Stimulated activated CD8-positive, alpha-beta memory T cell treated with anti-CD3 and anti-CD28 coated beads, Interleukin-12 subunit alpha, Interleukin-12 subunit beta, amount 100 ng/mL, for 1 hour (primary cell): ENCODE measurements around the gene ZNF140.

Experiments used
- DNase-seq: peaks from one replicate; pipeline ENCODE4 v3.0.0-alpha.2; 2020; ENCODE audit warnings: low read depth

ZNF140 gene

GRCh38 chr12:133080368-133081158 is at the start of gene ZNF140:
Gene ZNF140 (plus strand): TSS chr12:133080923. CDS start chr12:133081321, 398 bp downstream.
- peak; percentile 92 for DNase-seq

DNA sequence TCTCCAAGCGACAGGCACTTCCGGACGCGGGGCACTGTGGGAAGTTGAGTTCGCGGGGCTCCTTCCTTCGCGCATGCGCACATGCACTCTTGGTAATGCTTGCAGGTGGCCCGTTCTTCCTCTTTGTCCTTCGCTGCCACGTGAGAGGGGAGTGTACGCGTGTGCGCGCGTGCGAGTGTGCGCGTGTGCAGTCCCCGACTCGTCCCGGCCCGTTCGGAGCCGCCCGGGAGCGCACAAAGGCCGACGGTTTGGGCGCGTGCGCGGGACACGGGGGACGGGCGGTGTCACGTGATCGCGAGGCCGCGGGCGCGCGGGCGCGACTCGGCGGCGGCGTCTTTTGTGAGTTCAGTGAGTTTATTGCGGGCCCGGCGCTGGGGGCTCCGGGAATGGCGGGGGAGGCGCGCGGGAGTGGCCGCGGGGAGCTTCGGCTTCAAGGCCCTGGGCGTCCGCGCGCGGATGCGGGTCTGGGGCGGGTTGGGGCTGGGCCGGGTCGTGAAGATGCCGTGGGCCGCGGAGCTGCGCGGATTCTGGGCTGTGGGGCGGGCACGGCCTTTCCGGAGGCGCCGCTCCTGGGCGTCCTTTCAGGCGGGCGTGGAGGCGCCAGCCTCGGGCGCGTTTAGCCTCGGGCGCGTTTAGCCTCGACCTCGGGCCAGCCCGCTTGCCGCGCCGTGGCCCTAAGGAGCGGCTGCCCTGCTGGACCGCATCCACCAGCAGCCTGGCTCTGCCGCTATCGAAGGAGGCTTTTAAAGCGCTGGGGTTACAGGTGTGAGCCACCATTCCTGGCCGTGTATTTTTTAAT is 43.3 kb upstream of the ZNF140 start, which contains the start of gene ZNF84:
TSS of gene ZNF84 (plus strand) at position 303 of the 799 bp plus-strand sequence. CDS start 3,959 bp downstream, outside the sequence.
- peak; percentile 95 for DNase-seq

GRCh38 chr12:133038118-133038709 is 42.5 kb upstream of the ZNF140 start:
- no peak for DNase-seq

GRCh38 chr12:133046698-133047097 is 34.0 kb upstream of the ZNF140 start:
- no peak for DNase-seq

GRCh38 chr12:133057446-133057845 is 23.3 kb upstream of the ZNF140 start:
- DNase-seq: no peak

- DNase-seq: no peak
Measured at GRCh38 chr12:133058203-133059113, 22.3 kb upstream of the ZNF140 start.

GRCh38 chr12:133061954-133062353 is 18.8 kb upstream of the ZNF140 start:
- no peak for DNase-seq

DNA sequence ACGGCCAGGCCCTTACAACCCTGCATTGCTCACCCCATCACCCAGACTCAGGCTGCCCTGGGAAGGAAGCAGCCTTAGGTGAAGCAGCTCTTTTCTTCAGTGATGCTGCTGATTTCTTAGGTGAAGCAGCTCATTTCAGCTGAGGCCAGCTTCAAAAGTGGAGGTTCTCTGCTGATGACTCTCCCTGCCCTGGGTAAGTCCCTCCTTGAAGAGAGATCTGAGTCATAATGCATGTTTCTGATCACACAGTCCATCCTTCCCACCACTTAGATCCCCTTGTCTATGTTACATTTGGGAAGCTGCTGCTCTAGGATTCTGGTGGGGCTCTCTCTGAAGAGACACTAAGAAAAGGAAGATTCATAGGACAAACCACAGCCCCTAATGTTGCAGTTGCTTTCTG is 17.2 kb upstream of the ZNF140 start:
- DNase-seq: no peak

- no peak for DNase-seq
Measured at GRCh38 chr12:133073836-133074235, 6.9 kb upstream of the ZNF140 start.

DNA sequence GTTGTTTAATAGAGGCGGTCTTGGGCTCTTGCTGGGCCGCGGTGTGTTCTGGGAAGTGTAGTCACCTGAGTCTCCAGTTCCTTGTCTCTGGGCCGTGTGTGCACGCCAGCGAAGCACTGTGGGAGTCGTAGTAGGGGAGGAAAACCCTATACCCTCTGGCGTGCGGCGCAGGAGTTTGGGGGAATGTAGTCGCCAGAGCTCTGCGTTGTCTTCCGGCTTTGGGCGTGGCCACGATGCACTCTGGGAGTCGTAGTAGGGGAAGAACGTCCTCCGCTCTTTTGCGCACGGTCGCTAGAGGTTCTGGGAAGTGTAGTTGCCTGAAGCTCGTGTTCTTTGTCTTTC is 726 bp upstream of the ZNF140 start:
- DNase-seq: peak; percentile 92

- no peak for DNase-seq
Measured at GRCh38 chr12:133081159-133081780, 547 bp downstream of the ZNF140 start.

DNA sequence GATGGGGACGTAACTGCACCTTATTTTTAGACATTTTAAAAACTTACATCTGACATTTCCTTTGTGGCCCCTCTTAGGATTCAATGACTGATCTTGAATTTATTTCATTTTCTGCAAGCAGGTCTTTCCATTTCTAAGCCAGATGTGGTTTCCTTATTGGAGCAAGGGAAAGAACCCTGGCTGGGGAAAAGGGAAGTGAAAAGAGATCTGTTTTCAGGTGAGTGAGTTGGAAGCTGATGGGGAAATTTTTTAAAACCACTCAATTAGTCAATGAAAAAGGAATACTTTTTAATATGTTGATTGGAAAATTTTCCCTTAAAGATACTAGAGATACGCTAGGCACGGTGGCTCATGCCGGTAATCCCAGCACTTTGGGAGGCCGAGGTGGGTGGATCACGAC is 2.6 kb downstream of the ZNF140 start:
- DNase-seq: no peak

GRCh38 chr12:133105620-133106019 is 24.9 kb downstream of the ZNF140 start:
- no peak for DNase-seq

- no peak for DNase-seq
Measured at GRCh38 chr12:133106253-133106652, 25.5 kb downstream of the ZNF140 start.

DNA sequence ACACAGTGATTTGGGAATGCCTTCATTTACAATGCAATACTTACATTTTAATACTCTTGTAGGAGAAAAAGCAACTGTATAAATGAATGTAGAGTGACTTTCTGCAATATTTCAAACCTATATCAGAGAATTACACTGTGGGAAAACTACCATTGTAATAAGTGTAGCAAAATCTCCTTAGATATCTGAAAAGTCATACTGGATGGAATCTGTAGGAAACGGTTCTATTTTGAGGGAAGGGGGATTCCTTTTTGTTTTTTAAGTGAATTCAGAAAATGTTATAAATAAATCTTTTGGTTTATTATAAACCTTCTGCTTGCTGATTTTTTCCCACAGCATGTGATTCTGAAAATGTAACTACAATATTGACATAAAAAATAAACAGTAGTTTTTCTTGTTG is 26.4 kb downstream of the ZNF140 start:
- DNase-seq: no peak

- no peak for DNase-seq
Measured at GRCh38 chr12:133108150-133108549, 27.4 kb downstream of the ZNF140 start.

DNA sequence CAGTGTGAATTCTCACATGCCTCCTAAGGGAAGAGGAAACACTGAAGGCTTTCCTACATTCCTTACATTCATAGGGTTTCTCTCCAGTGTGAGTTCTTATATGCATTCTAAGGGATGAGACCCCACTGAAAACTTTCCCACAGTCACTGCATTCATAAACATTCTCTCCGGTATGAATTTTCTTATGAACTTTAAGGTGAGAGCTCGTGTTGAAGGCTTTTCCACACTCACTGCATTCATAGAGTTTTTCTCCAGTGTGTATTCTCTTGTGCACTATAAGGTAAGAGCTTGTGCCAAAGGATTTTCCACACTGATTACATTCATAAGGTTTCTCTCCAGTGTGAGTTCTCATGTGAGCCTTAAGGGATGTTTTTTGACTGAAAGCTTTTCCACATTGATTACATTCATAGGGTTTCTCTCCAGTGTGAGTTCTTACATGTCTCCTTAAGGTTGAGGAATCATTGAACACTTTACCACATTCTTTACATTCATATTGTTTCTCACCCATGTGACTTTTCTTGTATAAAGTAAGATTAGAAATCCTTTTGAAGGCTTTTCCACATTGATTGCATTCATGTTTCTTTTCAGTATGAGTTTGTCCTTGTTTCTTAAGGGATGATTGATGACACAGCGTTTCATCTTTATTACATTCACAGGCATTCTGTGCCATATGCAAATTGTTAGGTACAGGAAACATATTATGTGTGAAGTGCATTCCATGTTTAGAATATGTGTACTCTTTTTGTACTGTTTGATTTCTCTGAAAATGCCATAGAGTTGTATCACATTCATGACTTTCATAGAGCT is 39.9 kb downstream of the ZNF140 start:
- DNase-seq: no peak

- no peak for DNase-seq
Measured at GRCh38 chr12:133124674-133125073, 44.0 kb downstream of the ZNF140 start.

DNA sequence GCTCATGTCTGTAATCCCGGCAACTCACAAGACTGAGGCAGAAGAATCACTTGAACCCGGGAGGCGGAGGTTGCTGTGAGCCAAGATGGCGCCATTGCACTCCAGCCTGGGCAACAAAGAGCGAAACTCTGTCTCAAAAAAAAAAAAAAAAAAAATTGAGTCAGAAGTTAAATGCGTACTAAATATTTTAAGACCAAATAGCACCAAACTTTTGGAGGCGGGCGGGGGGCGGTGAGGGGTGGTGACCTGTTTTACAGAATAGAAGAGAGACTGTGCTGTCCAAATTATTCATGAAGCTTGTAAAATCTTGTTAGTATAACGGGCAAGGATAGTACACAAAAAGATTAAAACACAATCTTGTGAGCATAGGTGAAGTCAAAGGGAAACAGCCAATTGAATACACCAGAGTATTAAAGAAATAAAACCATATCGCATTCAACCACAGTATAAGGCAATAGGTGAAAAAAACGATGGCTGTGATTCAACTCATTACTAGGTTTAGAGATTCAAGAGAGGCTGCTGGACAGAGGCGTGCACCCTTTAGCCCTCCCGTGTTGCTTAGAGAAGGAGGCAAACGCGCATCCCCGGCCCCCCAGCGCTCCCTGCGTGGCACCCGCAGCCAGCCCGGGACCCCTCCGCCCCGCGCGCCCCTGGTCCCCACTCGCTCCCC is 48.8 kb downstream of the ZNF140 start:
- DNase-seq: no peak
